ENCODE results near the gene SLC12A8.

GRCh38 chr3:125189378-125190165, 23.0 kb downstream of the SLC12A8 start:
- TF ChIP-seq CTCF (conservative IDR thresholded peaks at IDR 0.05; ENCODE audit: low read depth, low read length) (no peak), EZH2 (IDR thresholded peaks at IDR 0.05; ENCODE audit: borderline replicate concordance, low read depth, low read length, poor library complexity, severe bottlenecking) (no peak)
